Measurements from ENCODE around the gene SMURF1. TPM values are rescaled to one million over a fixed set of nuclear protein-coding genes. Genes with fewer than 3 reads are reported as not detected.
A peak's percentile ranks its signal among the peaks of the same experiment; 100 is the strongest.

Gene SMURF1
- total RNA-seq, 1 donor, result 23.5 TPM

- Histone ChIP-seq H3K9me3 (ENCODE audit: low read depth, low read length) (no peaks in the 10 kb centered on the region), H3K27me3 (ENCODE audit: insufficient read depth, low read length) (no peaks in the 10 kb centered on the region), H2AFZ (ENCODE audit: low read length) (no peak overlapping the region), H3K79me2 (ENCODE audit: insufficient read depth, low read length) (peaks cover 89% of the 10 kb centered on the region), H4K20me1 (ENCODE audit: insufficient read depth, low read length) (peaks cover 44% of the 10 kb centered on the region), H3K4me2 (ENCODE audit: insufficient read depth, low read length) (no peak overlapping the region), H3K4me3 (ENCODE audit: insufficient read depth, low read length) (no peak overlapping the region), H3K36me3 (ENCODE audit: insufficient read depth, low read length) (no peaks in the 10 kb centered on the region), H3K27ac (ENCODE audit: low read depth, low read length) (no peak overlapping the region), H3K4me1 (ENCODE audit: insufficient read depth, low read length) (peaks cover 9% of the 10 kb centered on the region)
- no peak for DNase-seq (ENCODE audit: insufficient read length, low spot score, missing footprints)
- no peak for TF ChIP-seq CTCF (IDR thresholded peaks at IDR 0.05; ENCODE audit: extremely low read depth, low read depth, low read length)
Observed at GRCh38 chr7:99076615-99077014, 67.3 kb downstream of the SMURF1 start.

- no peak overlapping the region for H3K4me2 ChIP-seq (ENCODE audit: insufficient read depth, low read length)
- H3K27ac ChIP-seq (ENCODE audit: low read depth, low read length), result no peak overlapping the region
- no peaks in the 10 kb centered on the region for H3K36me3 ChIP-seq (ENCODE audit: insufficient read depth, low read length)
- peaks cover 54% of the 10 kb centered on the region for H4K20me1 ChIP-seq (ENCODE audit: insufficient read depth, low read length)
- H3K27me3 ChIP-seq (ENCODE audit: insufficient read depth, low read length), result no peaks in the 10 kb centered on the region
- no peak for TF ChIP-seq CTCF (IDR thresholded peaks at IDR 0.05; ENCODE audit: extremely low read depth, low read depth, low read length)
- H2AFZ ChIP-seq (ENCODE audit: low read length), result no peak overlapping the region
- H3K4me3 ChIP-seq (ENCODE audit: insufficient read depth, low read length), result no peak overlapping the region
- H3K9me3 ChIP-seq (ENCODE audit: low read depth, low read length), result no peaks in the 10 kb centered on the region
- DNase-seq (ENCODE audit: insufficient read length, low spot score, missing footprints), result no peak
- peaks cover 8% of the 10 kb centered on the region for H3K4me1 ChIP-seq (ENCODE audit: insufficient read depth, low read length)
- H3K79me2 ChIP-seq (ENCODE audit: insufficient read depth, low read length), result peaks cover 89% of the 10 kb centered on the region
Observed at GRCh38 chr7:99073839-99074446, 70.0 kb downstream of the SMURF1 start.

GRCh38 chr7:99072126-99072525 is 71.8 kb downstream of the SMURF1 start:
- Histone ChIP-seq H3K79me2 (ENCODE audit: insufficient read depth, low read length) (peaks cover 91% of the 10 kb centered on the region), H3K4me3 (ENCODE audit: insufficient read depth, low read length) (no peak overlapping the region), H3K27ac (ENCODE audit: low read depth, low read length) (peak overlapping the region; percentile 44), H3K36me3 (ENCODE audit: insufficient read depth, low read length) (no peaks in the 10 kb centered on the region), H3K4me1 (ENCODE audit: insufficient read depth, low read length) (peaks cover 6% of the 10 kb centered on the region), H3K9me3 (ENCODE audit: low read depth, low read length) (no peaks in the 10 kb centered on the region), H4K20me1 (ENCODE audit: insufficient read depth, low read length) (peaks cover 58% of the 10 kb centered on the region), H2AFZ (ENCODE audit: low read length) (no peak overlapping the region), H3K27me3 (ENCODE audit: insufficient read depth, low read length) (no peaks in the 10 kb centered on the region), H3K4me2 (ENCODE audit: insufficient read depth, low read length) (no peak overlapping the region)
- no peak for DNase-seq (ENCODE audit: insufficient read length, low spot score, missing footprints)
- TF ChIP-seq CTCF (IDR thresholded peaks at IDR 0.05; ENCODE audit: extremely low read depth, low read depth, low read length), result no peak

GRCh38 chr7:99070361-99070760 is 73.5 kb downstream of the SMURF1 start:
- H3K9me3 ChIP-seq (ENCODE audit: low read depth, low read length), result no peaks in the 10 kb centered on the region
- H3K36me3 ChIP-seq (ENCODE audit: insufficient read depth, low read length), result no peaks in the 10 kb centered on the region
- H4K20me1 ChIP-seq (ENCODE audit: insufficient read depth, low read length), result peaks cover 47% of the 10 kb centered on the region
- H3K27ac ChIP-seq (ENCODE audit: low read depth, low read length), result no peak overlapping the region
- no peak overlapping the region for H3K4me3 ChIP-seq (ENCODE audit: insufficient read depth, low read length)
- DNase-seq (ENCODE audit: insufficient read length, low spot score, missing footprints), result peak; percentile 37
- no peaks in the 10 kb centered on the region for H3K27me3 ChIP-seq (ENCODE audit: insufficient read depth, low read length)
- H3K4me1 ChIP-seq (ENCODE audit: insufficient read depth, low read length), result peaks cover 6% of the 10 kb centered on the region
- no peak overlapping the region for H3K4me2 ChIP-seq (ENCODE audit: insufficient read depth, low read length)
- H3K79me2 ChIP-seq (ENCODE audit: insufficient read depth, low read length), result peaks cover 93% of the 10 kb centered on the region
- TF ChIP-seq CTCF (IDR thresholded peaks at IDR 0.05; ENCODE audit: extremely low read depth, low read depth, low read length), result no peak
- H2AFZ ChIP-seq (ENCODE audit: low read length), result no peak overlapping the region
